H1 (cell line): ENCODE measurements around the gene GBA2. TPM values are rescaled to one million over a fixed set of nuclear protein-coding genes. Genes with fewer than 3 reads are reported as not detected.

Experiments
- CTCF ChIA-PET: fragments of 300-600 bp; sonication (Branson Sonifier 250); formaldehyde crosslinking; loops from one replicate; lab custom pipeline; 2021; ENCODE audit not compliant: partially characterized antibody; lab: Charles Lee
- POLR2A ChIA-PET: fragments of 300-600 bp; sonication (Branson Sonifier 250); formaldehyde crosslinking; loops from one replicate; lab custom pipeline; 2021; ENCODE audit warnings: inconsistent platforms; ENCODE audit not compliant: partially characterized antibody; lab: Charles Lee
- DNase-seq, 2 experiments: peaks; one replicate each; pipeline versions ENCODE4 v3.0.0 to v3.0.0-alpha.2; 2010 to 2022; ENCODE audit warnings: low spot score in 2 of 2, low read depth in 1 of 2, mixed read lengths in 1 of 2
- FAIRE-seq: peaks from 2 replicates; lab custom pipeline; 2011; peaks lifted over from hg19 to GRCh38; lab: Jason Lieb, UNC
- H2AFZ ChIP-seq: 2 replicates; pipeline ENCODE4 v1.8.1; 2012; ENCODE audit warnings: low read length, inconsistent platforms
- H2AK5ac ChIP-seq: 2 replicates; pipeline ENCODE4 v1.6.1; 2013; ENCODE audit warnings: low read depth, low read length
- H2BK120ac ChIP-seq: replicated peaks from 2 replicates; pipeline ENCODE3; 2013; ENCODE audit warnings: low read depth, low read length, inconsistent platforms
- H2BK12ac ChIP-seq: 2 replicates; pipeline ENCODE4 v1.6.1; 2013; ENCODE audit warnings: low read depth, low read length
- H2BK15ac ChIP-seq: 2 replicates; pipeline ENCODE4 v1.6.1; 2013; ENCODE audit warnings: low read length
- H2BK20ac ChIP-seq: 2 replicates; pipeline ENCODE4 v1.6.1; 2013; ENCODE audit warnings: low read length
- H2BK5ac ChIP-seq: 2 replicates; pipeline ENCODE4 v1.6.1; 2013; ENCODE audit warnings: low read depth, low read length
- H3K14ac ChIP-seq: 2 replicates; pipeline ENCODE4 v1.6.1; 2013; ENCODE audit warnings: inconsistent platforms; ENCODE audit not compliant: insufficient read length
- H3K18ac ChIP-seq: 2 replicates; pipeline ENCODE4 v1.6.1; 2013; ENCODE audit warnings: low read length; ENCODE audit errors: extremely low read depth
- H3K23ac ChIP-seq: 2 replicates; pipeline ENCODE4 v1.6.1; 2013; ENCODE audit warnings: inconsistent platforms; ENCODE audit not compliant: insufficient read length
- H3K23me2 ChIP-seq: 2 replicates; pipeline ENCODE4 v1.6.1; 2013; ENCODE audit warnings: low read depth, low read length
- H3K27ac ChIP-seq: 2 replicates; pipeline ENCODE4 v1.6.1; 2011; ENCODE audit warnings: low read depth, low read length, inconsistent platforms
- H3K27me3 ChIP-seq, 4 experiments: replicated peaks in 1 of 4; 1 replicate in 1 of 4; 2 replicates in 3 of 4; pipeline versions ENCODE4 v1.6.1 to v1.8.1; 2011 to 2013; ENCODE audit warnings: low read length in 3 of 4, mild to moderate bottlenecking in 3 of 4, inconsistent platforms in 2 of 4, mixed read lengths in 2 of 4, moderate library complexity in 1 of 4; ENCODE audit not compliant: control insufficient read depth in 3 of 4, insufficient read depth in 3 of 4; ENCODE audit errors: extremely low read depth in 1 of 4
- H3K36me3 ChIP-seq, 4 experiments: 2 replicates each; pipeline versions ENCODE4 v1.6.1 to v1.8.1; 2011 to 2013; ENCODE audit warnings: mild to moderate bottlenecking in 4 of 4, low read length in 3 of 4, moderate library complexity in 2 of 4, control low read depth in 1 of 4, inconsistent platforms in 1 of 4; ENCODE audit not compliant: insufficient read depth in 4 of 4, control insufficient read depth in 2 of 4
- H3K4ac ChIP-seq: replicated peaks from 2 replicates; pipeline ENCODE3; 2013; ENCODE audit warnings: low read length, low read depth, mixed read lengths, inconsistent platforms; ENCODE audit not compliant: insufficient read length
- H3K4me1 ChIP-seq, 4 experiments: replicated peaks in 1 of 4; 1 replicate in 1 of 4; 2 replicates in 3 of 4; pipeline versions ENCODE4 v1.6.1 to v1.8.1; 2011 to 2013; ENCODE audit warnings: low read length in 3 of 4, inconsistent platforms in 2 of 4, mixed read lengths in 1 of 4; ENCODE audit not compliant: insufficient read depth in 4 of 4, control insufficient read depth in 3 of 4
- H3K4me2 ChIP-seq, 2 experiments: 2 replicates each; pipeline versions ENCODE4 v1.6.1 to v1.8.1; 2011 to 2013; ENCODE audit warnings: low read depth in 2 of 2, low read length in 2 of 2, control low read depth in 1 of 2, inconsistent platforms in 1 of 2, mild to moderate bottlenecking in 1 of 2; ENCODE audit not compliant: insufficient read depth in 1 of 2
- H3K4me3 ChIP-seq, 4 experiments: fragments of 200-600, 300-600 bp in 1 of 4; sonication (generic), shearing (Covaris generic), sonication (Bioruptor Twin) in 1 of 4; 2 replicates each; pipeline versions ENCODE4 v1.5.1 to v1.8.1; 2011 to 2016; ENCODE audit warnings: low read length in 4 of 4, low read depth in 3 of 4, control low read depth in 2 of 4, inconsistent platforms in 2 of 4, mild to moderate bottlenecking in 2 of 4, mixed read lengths in 1 of 4, moderate library complexity in 1 of 4; ENCODE audit not compliant: insufficient read depth in 2 of 4; ENCODE audit errors: extremely low read depth in 1 of 4
- H3K56ac ChIP-seq: replicated peaks from 2 replicates; pipeline ENCODE3; 2013; ENCODE audit warnings: low read depth, mild to moderate bottlenecking, mixed read lengths, low read length, inconsistent platforms; ENCODE audit not compliant: insufficient read length
- H3K79me1 ChIP-seq: 2 replicates; pipeline ENCODE4 v1.6.1; 2013; ENCODE audit warnings: low read depth, low read length, control low read depth
- H3K79me2 ChIP-seq, 2 experiments: 2 replicates each; pipeline versions ENCODE4 v1.6.1 to v1.8.1; 2012 to 2013; ENCODE audit warnings: low read length in 2 of 2, mild to moderate bottlenecking in 2 of 2, inconsistent platforms in 1 of 2; ENCODE audit not compliant: insufficient read depth in 2 of 2, control insufficient read depth in 1 of 2
- H3K9ac ChIP-seq, 4 experiments: replicated peaks in 1 of 4; 1 replicate in 1 of 4; 2 replicates in 3 of 4; pipeline versions ENCODE4 v1.6.1 to v1.8.1; 2011 to 2013; ENCODE audit warnings: low read depth in 3 of 4, low read length in 3 of 4, control low read depth in 2 of 4, mild to moderate bottlenecking in 2 of 4, moderate library complexity in 2 of 4, inconsistent platforms in 1 of 4; ENCODE audit errors: extremely low read depth in 1 of 4
- H3K9me3 ChIP-seq, 2 experiments: 2 replicates each; pipeline versions ENCODE4 v1.6.1 to v1.8.1; 2012 to 2013; ENCODE audit warnings: mild to moderate bottlenecking in 2 of 2, moderate library complexity in 2 of 2, control low read depth in 1 of 2, inconsistent platforms in 1 of 2, low read depth in 1 of 2, low read length in 1 of 2, mixed read lengths in 1 of 2; ENCODE audit not compliant: insufficient read depth in 2 of 2
- H4K20me1 ChIP-seq, 2 experiments: replicated peaks in 1 of 2; 2 replicates each; pipeline versions ENCODE3 to v1.8.1; 2011 to 2013; ENCODE audit warnings: inconsistent platforms in 2 of 2, low read length in 2 of 2, mild to moderate bottlenecking in 1 of 2; ENCODE audit not compliant: insufficient read depth in 2 of 2, control insufficient read depth in 1 of 2
- H4K5ac ChIP-seq: 2 replicates; pipeline ENCODE4 v1.6.1; 2013; ENCODE audit warnings: low read length, low read depth, mixed read lengths, inconsistent platforms; ENCODE audit not compliant: insufficient read length
- H4K8ac ChIP-seq: 2 replicates; pipeline ENCODE4 v1.8.0; 2013; ENCODE audit warnings: mild to moderate bottlenecking, moderate library complexity, low read length, inconsistent platforms; ENCODE audit not compliant: insufficient read depth; ENCODE audit errors: extremely low read depth
- H4K91ac ChIP-seq: replicated peaks from 2 replicates; pipeline ENCODE3; 2013; ENCODE audit warnings: low read length, mixed read lengths, inconsistent platforms; ENCODE audit not compliant: insufficient read length
- BRCA1 ChIP-seq: IDR thresholded peaks from 2 replicates; pipeline ENCODE4 v1.6.1; 2012; ENCODE audit warnings: low read depth, low read length, improper control_type of control experiment
- CBX5 ChIP-seq: fragments of 300-800, 300-1000 bp; sonication (generic); IDR thresholded peaks from 2 replicates; pipeline ENCODE4 v1.7.1; 2016; ENCODE audit warnings: antibody characterized with exemption, low read length, low read depth
- CHD2 ChIP-seq: IDR thresholded peaks from 2 replicates; pipeline ENCODE4 v1.6.1; 2012; ENCODE audit warnings: low read length, improper control_type of control experiment
- HDAC2 ChIP-seq, 2 experiments: fragments of 300-600 bp in 1 of 2; sonication (generic) in 1 of 2; IDR thresholded peaks; 2 replicates each; pipeline ENCODE4 v1.6.1; 2011 to 2012; ENCODE audit warnings: low read depth in 2 of 2, low read length in 2 of 2, mild to moderate bottlenecking in 2 of 2, moderate library complexity in 2 of 2, borderline replicate concordance in 1 of 2, inconsistent platforms in 1 of 2
- NRF1 ChIP-seq: IDR thresholded peaks from 2 replicates; pipeline ENCODE4 v1.6.1; 2011; ENCODE audit warnings: mild to moderate bottlenecking, low read depth, low read length, improper control_type of control experiment
- RBBP5 ChIP-seq: IDR thresholded peaks from 2 replicates; pipeline ENCODE4 v1.7.1; 2012; ENCODE audit warnings: low read depth, mild to moderate bottlenecking, inconsistent platforms, low read length, moderate library complexity, borderline replicate concordance
- SIX5 ChIP-seq: IDR thresholded peaks from 2 replicates; pipeline ENCODE4 v1.6.1; 2011; ENCODE audit warnings: mild to moderate bottlenecking, low read depth, low read length
- SUZ12 ChIP-seq: fragments of 200-600 bp; sonication (generic); IDR thresholded peaks from 2 replicates; pipeline ENCODE4 v1.6.1; 2012; ENCODE audit warnings: mild to moderate bottlenecking, inconsistent platforms, low read length, moderate library complexity, mixed read lengths
- ZNF274 ChIP-seq: IDR thresholded peaks from 2 replicates; pipeline ENCODE4 v1.7.0; 2012; ENCODE audit warnings: low read length, borderline replicate concordance; ENCODE audit errors: extremely low read depth
- WGBS, 2 experiments: shearing (Covaris generic) in 1 of 2; methylation state at CpG; one replicate each; pipeline versions ENCODE4 v1.1.6 to v1.1.7; 2013 to 2015; ENCODE audit warnings: low lambda C conversion rate in 2 of 2, mixed read lengths in 2 of 2, inconsistent platforms in 1 of 2, low coverage in 1 of 2, missing lambda C conversion rate in 1 of 2; ENCODE audit not compliant: insufficient replicate concordance in 2 of 2, insufficient coverage in 1 of 2, insufficient read length in 1 of 2; ENCODE audit errors: extremely low coverage in 1 of 2, missing lambda C conversion rate in 1 of 2; 5-methylcytosine and 5-hydroxymethylcytosine counted together
- polyA plus RNA-seq, 7 experiments: library from polyadenylated mRNA; depleted of rRNA in 3 of 7; stranded (reverse) in 5 of 7; unstranded in 2 of 7; fragments of >200 nt in 5 of 7; fragments of 200-250 nt in 2 of 7; gene quantifications; 1 replicate in 5 of 7; 2 replicates in 1 of 7; 4 replicates in 1 of 7; pipeline versions ENCODE4 v1.2.1 to v1.2.3, GENCODE V29; 2011 to 2013; ENCODE audit warnings: missing spikeins in 2 of 7, mixed read lengths in 2 of 7
- total RNA-seq: library from RNA; stranded (reverse); fragmentation: NEBNext Ultra II Directional; extraction: Animal tissue kit (Norgen Biotek cat#: 25700); gene quantifications from 2 replicates; pipeline ENCODE4 v1.2.1, GENCODE V29; 2021
- TF ChIP-seq, protein P1 (sequence below): IDR thresholded peaks from 2 replicates; pipeline ENCODE4 v1.6.1; 2012; ENCODE audit warnings: low read length, inconsistent platforms
- TF ChIP-seq, protein P2 (sequence below): IDR thresholded peaks from 2 replicates; pipeline ENCODE4 v1.6.1; 2012; ENCODE audit warnings: inconsistent platforms

The GBA2 gene
- total and polyA plus RNA-seq, 2 of the 8 experiments (the other 6 are each of a cell fraction or from before 2014, with no cell fraction given), result 64.2 to 71.9 TPM

DNA sequence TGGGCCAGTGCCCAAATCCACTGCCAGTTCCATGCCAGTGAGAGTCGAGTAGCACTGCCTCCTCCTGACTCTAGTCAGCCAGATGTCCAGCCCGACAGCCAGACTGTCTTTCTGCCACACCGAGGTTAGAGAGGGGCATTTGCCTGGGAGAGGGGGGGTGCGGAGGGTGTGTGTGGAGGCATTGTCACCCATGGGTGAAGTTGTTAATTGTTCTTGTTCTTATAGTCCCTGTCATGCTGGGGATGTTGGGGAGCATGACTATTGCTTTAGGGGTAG lies 1.2 kb upstream of the GBA2 start:
- Histone ChIP-seq H3K4me1 (peaks cover 0 to 19% (median 5%) of the 10 kb centered on the region in 4 experiments; a peak in 5 of 7 replicates), H3K18ac (no peak overlapping the region), H3K27me3 (no peaks in the 10 kb centered on the region), H2AK5ac (no peak overlapping the region), H3K9ac (no peak overlapping the region; a peak in 1 of 7 replicates), H2BK120ac (no peak overlapping the region), H3K27ac (no peak overlapping the region), H2BK20ac (no peak overlapping the region), H2BK12ac (no peak overlapping the region), H3K4ac (no peak overlapping the region), H4K20me1 (peaks cover 11 to 19% of the 10 kb centered on the region in 2 experiments), H3K23ac (no peak overlapping the region), H3K79me2 (peaks cover 21 to 35% of the 10 kb centered on the region in 2 experiments), H3K36me3 (peaks cover 3 to 25% (median 15%) of the 10 kb centered on the region in 4 experiments; a peak in 6 of 8 replicates), H2AFZ (no peak overlapping the region), H2BK15ac (no peak overlapping the region), H3K14ac (no peak overlapping the region), H4K8ac (no peak overlapping the region), H2BK5ac (no peak overlapping the region), H3K23me2 (peaks cover 11% of the 10 kb centered on the region), H4K91ac (no peak overlapping the region), H3K79me1 (peaks cover 9% of the 10 kb centered on the region; the same call in 1 of the 2 replicates), H4K5ac (no peak overlapping the region), H3K4me2 (peak overlapping the region; percentile 98 to 99), H3K4me3 (peak overlapping the region in 3 of 4 experiments; percentile 88 to 98 (median 96); a peak in 6 of 8 replicates), H3K9me3 (no peaks in the 10 kb centered on the region), H3K56ac (no peak overlapping the region)
- no peak for FAIRE-seq
- 83% methylated on average over 4 of the region's 4 CpGs; no CpG with 5 or more reads in 1 of the 2 experiments for WGBS, 2 experiments
- ChIA-PET POLR2A (interaction anchor here (1.2 to 4.3 kb wide), 7 partner anchors 8 to 60 kb away, joined by 3 to 35 read pairs (median 8); partner anchors contain the start of gene TPM2), CTCF (interaction anchor here (1.1 to 7.2 kb wide), 8 partner anchors 11 to 257 kb away, joined by 3 to 87 read pairs (median 4); partner anchors contain the start of genes CREB3 and TLN1)
- DNase-seq, result no peak
- no peak for TF ChIP-seq ZNF274
- no peak for TF ChIP-seq CHD2
- TF ChIP-seq, protein P1, sequence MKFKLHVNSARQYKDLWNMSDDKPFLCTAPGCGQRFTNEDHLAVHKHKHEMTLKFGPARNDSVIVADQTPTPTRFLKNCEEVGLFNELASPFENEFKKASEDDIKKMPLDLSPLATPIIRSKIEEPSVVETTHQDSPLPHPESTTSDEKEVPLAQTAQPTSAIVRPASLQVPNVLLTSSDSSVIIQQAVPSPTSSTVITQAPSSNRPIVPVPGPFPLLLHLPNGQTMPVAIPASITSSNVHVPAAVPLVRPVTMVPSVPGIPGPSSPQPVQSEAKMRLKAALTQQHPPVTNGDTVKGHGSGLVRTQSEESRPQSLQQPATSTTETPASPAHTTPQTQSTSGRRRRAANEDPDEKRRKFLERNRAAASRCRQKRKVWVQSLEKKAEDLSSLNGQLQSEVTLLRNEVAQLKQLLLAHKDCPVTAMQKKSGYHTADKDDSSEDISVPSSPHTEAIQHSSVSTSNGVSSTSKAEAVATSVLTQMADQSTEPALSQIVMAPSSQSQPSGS, result no peak
- no peak for TF ChIP-seq RBBP5
- TF ChIP-seq HDAC2 (IDR thresholded peaks at IDR 0.05; ENCODE audit: borderline replicate concordance in 1 of 2, low read depth in 2 of 2, low read length in 2 of 2), result no peak
- TF ChIP-seq BRCA1, result no peak
- TF ChIP-seq, protein P2, sequence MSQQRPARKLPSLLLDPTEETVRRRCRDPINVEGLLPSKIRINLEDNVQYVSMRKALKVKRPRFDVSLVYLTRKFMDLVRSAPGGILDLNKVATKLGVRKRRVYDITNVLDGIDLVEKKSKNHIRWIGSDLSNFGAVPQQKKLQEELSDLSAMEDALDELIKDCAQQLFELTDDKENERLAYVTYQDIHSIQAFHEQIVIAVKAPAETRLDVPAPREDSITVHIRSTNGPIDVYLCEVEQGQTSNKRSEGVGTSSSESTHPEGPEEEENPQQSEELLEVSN, result no peak
- TF ChIP-seq SIX5, result no peak
- TF ChIP-seq SUZ12, result no peak
- no peak for TF ChIP-seq NRF1
- TF ChIP-seq CBX5, result no peak
